Esophagus (tissue), 2 donors: ENCODE measurements around the gene RO60. TPM values are rescaled to one million over a fixed set of nuclear protein-coding genes. Genes with fewer than 3 reads are reported as not detected.
"Not testable (repeated sequence)": the region's sequence is repeated elsewhere in the genome, so short reads cannot be mapped to it uniquely, and the experiment has no call there.

Experiments used
- H3K27ac ChIP-seq, 2 donors: one replicate each; pipeline ENCODE4 v1.5.1; 2013; ENCODE audit warnings: low read depth in 2 of 2, mild to moderate bottlenecking in 2 of 2, inconsistent platforms in 1 of 2, low read length in 1 of 2, moderate library complexity in 1 of 2
- H3K27me3 ChIP-seq, 2 donors: one replicate each; pipeline ENCODE4 v1.6.1; 2013; ENCODE audit warnings: low read length in 2 of 2, control low read depth in 1 of 2, mild to moderate bottlenecking in 1 of 2; ENCODE audit not compliant: insufficient read depth in 2 of 2, control insufficient read depth in 1 of 2
- H3K36me3 ChIP-seq, 2 donors: one replicate each; pipeline ENCODE4 v1.6.1; 2013; ENCODE audit warnings: low read length in 1 of 2; ENCODE audit not compliant: control insufficient read depth in 2 of 2, insufficient read depth in 2 of 2
- H3K4me1 ChIP-seq, 2 donors: one replicate each; pipeline ENCODE4 v1.6.1; 2013; ENCODE audit warnings: low read length in 1 of 2; ENCODE audit not compliant: control insufficient read depth in 2 of 2, insufficient read depth in 2 of 2
- H3K4me3 ChIP-seq, 2 donors: one replicate each; pipeline ENCODE4 v1.5.1; 2013; ENCODE audit warnings: low read length in 2 of 2, mild to moderate bottlenecking in 2 of 2, low read depth in 1 of 2, moderate library complexity in 1 of 2
- H3K9me3 ChIP-seq, 2 donors: one replicate each; pipeline ENCODE4 v1.6.1; 2013; ENCODE audit warnings: mild to moderate bottlenecking in 2 of 2, low read depth in 1 of 2, low read length in 1 of 2, moderate library complexity in 1 of 2; ENCODE audit not compliant: control insufficient read depth in 2 of 2, insufficient read depth in 1 of 2
- WGBS, 2 donors: extraction: QIAGEN DNeasy Blood & Tissue Kit; methylation state at CpG; one replicate each; pipeline ENCODE4 v1.1.7; 2013; 5-methylcytosine and 5-hydroxymethylcytosine counted together
- polyA plus RNA-seq, 2 donors: library from polyadenylated mRNA; stranded (reverse); fragments of 200-250 nt; gene quantifications; one replicate each; pipeline ENCODE4 v1.2.3, GENCODE V29; 2013
- donor health status: healthy with polysubstance abuse.
- donor health status: Bipolar disorder and iron deficiency.

RO60 gene
- polyA plus RNA-seq, 2 donors, result 4.5 to 5.8 TPM

GRCh38 chr1:193032643-193033427 is 26.6 kb upstream of the RO60 start:
- 95 to 97% methylated on average over 9 of the region's 9 CpGs for WGBS, 2 donors
- H3K36me3 ChIP-seq, H3K4me3 ChIP-seq, H3K27ac ChIP-seq, H3K9me3 ChIP-seq, H3K4me1 ChIP-seq, H3K27me3 ChIP-seq: not testable (repeated sequence)

- no peaks in the 10 kb centered on the region for H3K9me3 ChIP-seq
- no peak overlapping the region for H3K27ac ChIP-seq
- H3K27me3 ChIP-seq, result no peaks in the 10 kb centered on the region
- H3K36me3 ChIP-seq, result no peaks in the 10 kb centered on the region
- H3K4me1 ChIP-seq, result no peaks in the 10 kb centered on the region
- H3K4me3 ChIP-seq, result no peak overlapping the region
Measured at GRCh38 chr1:193033610-193034009, 25.8 kb upstream of the RO60 start.

GRCh38 chr1:193036337-193037047 is 22.9 kb upstream of the RO60 start:
- no peak overlapping the region for H3K27ac ChIP-seq
- no peaks in the 10 kb centered on the region for H3K9me3 ChIP-seq
- WGBS, 2 donors, result 90 to 98% methylated on average over 3 of the region's 3 CpGs
- no peaks in the 10 kb centered on the region for H3K36me3 ChIP-seq
- no peak overlapping the region for H3K4me3 ChIP-seq
- H3K4me1 ChIP-seq, result no peaks in the 10 kb centered on the region
- H3K27me3 ChIP-seq, result no peaks in the 10 kb centered on the region

- WGBS, 2 donors, result 91 to 93% methylated on average over 3 of the region's 3 CpGs
- no peaks in the 10 kb centered on the region for H3K9me3 ChIP-seq
Measured at GRCh38 chr1:193040011-193040410, 19.4 kb upstream of the RO60 start.

GRCh38 chr1:193042766-193043691 is 16.4 kb upstream of the RO60 start:
- H3K27me3 ChIP-seq, result no peaks in the 10 kb centered on the region
- H3K9me3 ChIP-seq, result no peaks in the 10 kb centered on the region
- no peak overlapping the region for H3K4me3 ChIP-seq
- no peak overlapping the region for H3K27ac ChIP-seq
- H3K36me3 ChIP-seq, result no peaks in the 10 kb centered on the region
- no peaks in the 10 kb centered on the region for H3K4me1 ChIP-seq
- WGBS, 2 donors, result 89 to 92% methylated on average over 1 of the region's 1 CpG

More at GRCh38 chr1:193040011-193040410, 19.4 kb upstream of the RO60 start:
- H3K4me3 ChIP-seq, result no peak overlapping the region
- no peaks in the 10 kb centered on the region for H3K4me1 ChIP-seq
- H3K27ac ChIP-seq, result no peak overlapping the region
- no peaks in the 10 kb centered on the region for H3K27me3 ChIP-seq
- H3K36me3 ChIP-seq, result no peaks in the 10 kb centered on the region

- WGBS, 2 donors, result 84 to 88% methylated on average over 5 of the region's 5 CpGs
- H3K27ac ChIP-seq, H3K36me3 ChIP-seq, H3K9me3 ChIP-seq, H3K4me3 ChIP-seq, H3K4me1 ChIP-seq, H3K27me3 ChIP-seq: not testable (repeated sequence)
Measured at GRCh38 chr1:193048913-193049312, 10.5 kb upstream of the RO60 start.

- Histone ChIP-seq H3K36me3 (peaks cover under 1 to 3% of the 10 kb centered on the region in 2 donors), H3K27me3 (no peaks in the 10 kb centered on the region), H3K27ac (no peak overlapping the region), H3K9me3 (no peaks in the 10 kb centered on the region), H3K4me3 (no peak overlapping the region), H3K4me1 (no peaks in the 10 kb centered on the region)
- 79 to 86% methylated on average over 4 of the region's 4 CpGs for WGBS, 2 donors
Measured at GRCh38 chr1:193054169-193054675, 5.2 kb upstream of the RO60 start.

GRCh38 chr1:193058529-193059281 is 707 bp upstream of the RO60 start:
- no peaks in the 10 kb centered on the region for H3K36me3 ChIP-seq
- H3K4me1 ChIP-seq, result no peaks in the 10 kb centered on the region
- WGBS, 2 donors, result 0 to 1% methylated on average over 37 of the region's 37 CpGs
- no peaks in the 10 kb centered on the region for H3K9me3 ChIP-seq
- no peaks in the 10 kb centered on the region for H3K27me3 ChIP-seq
- peak overlapping the region; percentile 79 to 90 for H3K4me3 ChIP-seq
- peak overlapping the region; percentile 95 to 100 for H3K27ac ChIP-seq

GRCh38 chr1:193060115-193060403 is 647 bp downstream of the RO60 start:
- Histone ChIP-seq H3K9me3 (no peaks in the 10 kb centered on the region), H3K27ac (peak overlapping the region; percentile 95 to 100), H3K4me3 (peak overlapping the region; percentile 79 to 90), H3K4me1 (no peaks in the 10 kb centered on the region), H3K27me3 (no peaks in the 10 kb centered on the region), H3K36me3 (no peaks in the 10 kb centered on the region)
- 0 to 1% methylated on average over 9 of the region's 9 CpGs for WGBS, 2 donors
